ENCODE results near the gene UBE2G1. TPM values are rescaled to one million over a fixed set of nuclear protein-coding genes. Genes with fewer than 3 reads are reported as not detected.
A peak's percentile ranks its signal among the peaks of the same experiment; 100 is the strongest.
"Not testable (repeated sequence)": the region's sequence is repeated elsewhere in the genome, so short reads cannot be mapped to it uniquely, and the experiment has no call there.

Gene UBE2G1
- total RNA-seq, 2 donors from 2014 or later, result 38.8 to 47.7 TPM

- Histone ChIP-seq H3K4me1 (ENCODE audit: control insufficient read depth in 1 of 2, low read depth in 2 of 2) (no peaks in the 10 kb centered on the region), H3K4me3 (no peak overlapping the region), H3K27ac (no peak overlapping the region), H3K27me3 (replicated peaks; ENCODE audit: insufficient read depth) (no peaks in the 10 kb centered on the region), H3K36me3 (no peaks in the 10 kb centered on the region), H3K9me3 (no peaks in the 10 kb centered on the region)
- ATAC-seq (ENCODE audit: insufficient number of reproducible peaks, low FRiP score, low read depth) (no peak), DNase-seq (ENCODE audit: low spot score) (no peak)
- TF ChIP-seq, protein P1, sequence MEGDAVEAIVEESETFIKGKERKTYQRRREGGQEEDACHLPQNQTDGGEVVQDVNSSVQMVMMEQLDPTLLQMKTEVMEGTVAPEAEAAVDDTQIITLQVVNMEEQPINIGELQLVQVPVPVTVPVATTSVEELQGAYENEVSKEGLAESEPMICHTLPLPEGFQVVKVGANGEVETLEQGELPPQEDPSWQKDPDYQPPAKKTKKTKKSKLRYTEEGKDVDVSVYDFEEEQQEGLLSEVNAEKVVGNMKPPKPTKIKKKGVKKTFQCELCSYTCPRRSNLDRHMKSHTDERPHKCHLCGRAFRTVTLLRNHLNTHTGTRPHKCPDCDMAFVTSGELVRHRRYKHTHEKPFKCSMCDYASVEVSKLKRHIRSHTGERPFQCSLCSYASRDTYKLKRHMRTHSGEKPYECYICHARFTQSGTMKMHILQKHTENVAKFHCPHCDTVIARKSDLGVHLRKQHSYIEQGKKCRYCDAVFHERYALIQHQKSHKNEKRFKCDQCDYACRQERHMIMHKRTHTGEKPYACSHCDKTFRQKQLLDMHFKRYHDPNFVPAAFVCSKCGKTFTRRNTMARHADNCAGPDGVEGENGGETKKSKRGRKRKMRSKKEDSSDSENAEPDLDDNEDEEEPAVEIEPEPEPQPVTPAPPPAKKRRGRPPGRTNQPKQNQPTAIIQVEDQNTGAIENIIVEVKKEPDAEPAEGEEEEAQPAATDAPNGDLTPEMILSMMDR (IDR thresholded peaks at IDR 0.05), result no peak
These were observed 8.7 kb upstream of the UBE2G1 start for GRCh38 chr17:4375039-4375748.

GRCh38 chr17:4369557-4370230 is 3.2 kb upstream of the UBE2G1 start:
- TF ChIP-seq, protein P1 (IDR thresholded peaks at IDR 0.05), result no peak
- no peak for DNase-seq (ENCODE audit: low spot score)
- ATAC-seq (ENCODE audit: insufficient number of reproducible peaks, low FRiP score, low read depth), result no peak
- Histone ChIP-seq H3K4me3 (no peak overlapping the region), H3K27me3 (replicated peaks; ENCODE audit: insufficient read depth) (no peaks in the 10 kb centered on the region), H3K36me3 (no peaks in the 10 kb centered on the region), H3K4me1 (ENCODE audit: control insufficient read depth in 1 of 2, low read depth in 2 of 2) (peaks cover 3% of the 10 kb centered on the region in 2 donors), H3K27ac (no peak overlapping the region), H3K9me3 (no peaks in the 10 kb centered on the region)

GRCh38 chr17:4368341-4368740 is 1.9 kb upstream of the UBE2G1 start:
- H3K4me3 ChIP-seq, result no peak overlapping the region
- DNase-seq (ENCODE audit: low spot score) (no peak), ATAC-seq (ENCODE audit: insufficient number of reproducible peaks, low FRiP score, low read depth) (no peak)
- TF ChIP-seq, protein P1 (IDR thresholded peaks at IDR 0.05), result no peak
- no peaks in the 10 kb centered on the region for H3K27me3 ChIP-seq (replicated peaks; ENCODE audit: insufficient read depth)
- H3K27ac ChIP-seq, result no peak overlapping the region
- no peaks in the 10 kb centered on the region for H3K9me3 ChIP-seq
- peaks cover 7 to 10% of the 10 kb centered on the region in 2 donors for H3K4me1 ChIP-seq (ENCODE audit: control insufficient read depth in 1 of 2, low read depth in 2 of 2)
- H3K36me3 ChIP-seq, result no peaks in the 10 kb centered on the region

- H3K9me3 ChIP-seq; DNase-seq (ENCODE audit: low spot score); ATAC-seq (ENCODE audit: insufficient number of reproducible peaks, low FRiP score, low read depth); H3K27me3 ChIP-seq (replicated peaks; ENCODE audit: insufficient read depth); H3K36me3 ChIP-seq: not testable (repeated sequence)
- peak overlapping the region; percentile 96 for H3K4me3 ChIP-seq
- H3K4me1 ChIP-seq (ENCODE audit: control insufficient read depth in 1 of 2, low read depth in 2 of 2), result peaks cover 7 to 20% of the 10 kb centered on the region in 2 donors
- peak overlapping the region; percentile 99 for H3K27ac ChIP-seq
These were observed 702 bp upstream of the UBE2G1 start for GRCh38 chr17:4367177-4367576.

DNA sequence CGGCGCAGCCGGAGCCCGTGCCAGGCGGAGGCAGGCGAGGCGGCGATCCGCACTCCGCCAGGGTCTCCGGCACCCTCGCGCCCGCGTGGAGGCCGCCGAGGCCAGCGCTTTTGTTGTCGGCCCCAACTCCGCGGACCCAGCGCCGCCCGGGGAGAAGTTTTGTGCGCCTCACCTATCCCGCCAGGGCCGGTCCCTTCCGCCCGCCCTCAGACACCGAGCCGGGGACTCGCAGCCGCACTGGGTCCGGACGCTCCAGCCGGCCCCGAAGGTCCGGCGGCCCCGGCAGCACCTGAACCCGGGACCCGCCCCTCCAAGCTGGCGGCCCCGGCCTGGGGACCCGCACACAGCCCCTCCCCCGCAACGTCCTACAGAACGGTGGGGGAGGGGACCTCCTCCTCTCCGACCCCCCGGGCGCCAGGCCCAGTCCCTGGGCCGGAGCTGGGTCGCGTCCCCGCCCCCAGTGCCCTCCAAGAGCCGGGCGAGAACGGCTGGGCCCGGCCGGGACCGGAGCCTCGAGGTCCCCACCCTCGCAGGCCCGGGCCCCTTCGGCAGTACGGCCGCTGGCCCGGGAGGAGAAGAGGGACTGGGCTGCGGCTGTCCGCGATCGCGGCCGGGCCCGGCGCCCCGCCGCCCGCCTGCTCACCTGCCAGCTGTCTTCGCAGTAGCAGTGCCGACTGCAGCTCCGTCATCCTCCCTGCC is 698 bp downstream of the UBE2G1 start:
- Histone ChIP-seq H3K9me3 (no peaks in the 10 kb centered on the region), H3K27me3 (replicated peaks; ENCODE audit: insufficient read depth) (no peaks in the 10 kb centered on the region), H3K4me1 (ENCODE audit: control insufficient read depth in 1 of 2, low read depth in 2 of 2) (peaks cover 7 to 26% of the 10 kb centered on the region in 2 donors), H3K4me3 (peak overlapping the region; percentile 96), H3K36me3 (no peaks in the 10 kb centered on the region), H3K27ac (peak overlapping the region; percentile 99)
- peak; percentile 16 for ATAC-seq (ENCODE audit: insufficient number of reproducible peaks, low FRiP score, low read depth)
- TF ChIP-seq, protein P1 (IDR thresholded peaks at IDR 0.05), result no peak
- no peak for DNase-seq (ENCODE audit: low spot score)

All from thoracic aorta (tissue), 2 donors.